Kidney epithelial cell (primary cell): Measurements from ENCODE around the gene EHBP1L1. TPM values are rescaled to one million over a fixed set of nuclear protein-coding genes. Genes with fewer than 3 reads are reported as not detected.

Source experiments
- DNase-seq: peaks from one replicate; pipeline ENCODE4 v3.0.0-alpha.2; 2010; ENCODE audit warnings: low read depth
- H3K27me3 ChIP-seq: 2 replicates; pipeline ENCODE4 v1.6.0; 2011; ENCODE audit warnings: low read length; ENCODE audit not compliant: control insufficient read depth, insufficient read depth
- H3K36me3 ChIP-seq: 2 replicates; pipeline ENCODE4 v1.5.1; 2011; ENCODE audit warnings: low read length; ENCODE audit not compliant: control insufficient read depth, insufficient read depth
- H3K4me3 ChIP-seq: 2 replicates; pipeline ENCODE4 v1.5.1; 2011; ENCODE audit warnings: low read depth, mild to moderate bottlenecking, control low read depth, low read length
- CTCF ChIP-seq: IDR thresholded peaks from 2 replicates; pipeline ENCODE4 v1.5.1; 2011; ENCODE audit warnings: mild to moderate bottlenecking, moderate library complexity, low read length, control low read depth, inconsistent platforms; ENCODE audit not compliant: insufficient read depth, poor library complexity, severe bottlenecking
- total RNA-seq: library from RNA; depleted of rRNA; stranded (reverse); fragments of >200 nt; gene quantifications from 2 replicates; pipeline ENCODE4 v1.2.3, GENCODE V29; 2015

The EHBP1L1 gene
- total RNA-seq, 1 donor from 2014 or later, result 19.5 TPM

- Histone ChIP-seq H3K36me3 (peaks cover 2% of the 10 kb centered on the region), H3K27me3 (no peaks in the 10 kb centered on the region), H3K4me3 (no peak overlapping the region)
- TF ChIP-seq CTCF, result no peak
- DNase-seq, result no peak
Observed at GRCh38 chr11:65538232-65538914, 37.5 kb upstream of the EHBP1L1 start.

- TF ChIP-seq CTCF, result no peak
- no peak for DNase-seq
- peaks cover 2% of the 10 kb centered on the region for H3K36me3 ChIP-seq
- H3K4me3 ChIP-seq, result no peak overlapping the region
- no peaks in the 10 kb centered on the region for H3K27me3 ChIP-seq
Observed at GRCh38 chr11:65538915-65539743, 36.7 kb upstream of the EHBP1L1 start.

GRCh38 chr11:65539744-65540289 lies 36.0 kb upstream of the EHBP1L1 start:
- Histone ChIP-seq H3K36me3 (peaks cover 2% of the 10 kb centered on the region), H3K4me3 (peak overlapping the region; percentile 35), H3K27me3 (no peaks in the 10 kb centered on the region)
- no peak for DNase-seq
- no peak for TF ChIP-seq CTCF

- DNase-seq, result no peak
- H3K27me3 ChIP-seq, result no peaks in the 10 kb centered on the region
- H3K36me3 ChIP-seq, result peaks cover 2% of the 10 kb centered on the region
- peak overlapping the region; percentile 35 for H3K4me3 ChIP-seq
- peak; percentile 83 for TF ChIP-seq CTCF
Observed at GRCh38 chr11:65540290-65541092, 35.4 kb upstream of the EHBP1L1 start.

- TF ChIP-seq CTCF, result no peak
Observed at GRCh38 chr11:65541093-65541982, 34.5 kb upstream of the EHBP1L1 start.

More at GRCh38 chr11:65541093-65541982, 34.5 kb upstream of the EHBP1L1 start:
- Histone ChIP-seq H3K27me3 (no peaks in the 10 kb centered on the region), H3K4me3 (no peak overlapping the region), H3K36me3 (no peaks in the 10 kb centered on the region)
- no peak for DNase-seq
